Measurements from ENCODE around the gene ZNF324. TPM values are rescaled to one million over a fixed set of nuclear protein-coding genes. Genes with fewer than 3 reads are reported as not detected.

ZNF324 gene
- total and polyA plus RNA-seq, 2 of the 13 experiments (the other 11 are each of a cell fraction or from before 2014, with no cell fraction given) = 1.1 to 4.7 TPM

DNA sequence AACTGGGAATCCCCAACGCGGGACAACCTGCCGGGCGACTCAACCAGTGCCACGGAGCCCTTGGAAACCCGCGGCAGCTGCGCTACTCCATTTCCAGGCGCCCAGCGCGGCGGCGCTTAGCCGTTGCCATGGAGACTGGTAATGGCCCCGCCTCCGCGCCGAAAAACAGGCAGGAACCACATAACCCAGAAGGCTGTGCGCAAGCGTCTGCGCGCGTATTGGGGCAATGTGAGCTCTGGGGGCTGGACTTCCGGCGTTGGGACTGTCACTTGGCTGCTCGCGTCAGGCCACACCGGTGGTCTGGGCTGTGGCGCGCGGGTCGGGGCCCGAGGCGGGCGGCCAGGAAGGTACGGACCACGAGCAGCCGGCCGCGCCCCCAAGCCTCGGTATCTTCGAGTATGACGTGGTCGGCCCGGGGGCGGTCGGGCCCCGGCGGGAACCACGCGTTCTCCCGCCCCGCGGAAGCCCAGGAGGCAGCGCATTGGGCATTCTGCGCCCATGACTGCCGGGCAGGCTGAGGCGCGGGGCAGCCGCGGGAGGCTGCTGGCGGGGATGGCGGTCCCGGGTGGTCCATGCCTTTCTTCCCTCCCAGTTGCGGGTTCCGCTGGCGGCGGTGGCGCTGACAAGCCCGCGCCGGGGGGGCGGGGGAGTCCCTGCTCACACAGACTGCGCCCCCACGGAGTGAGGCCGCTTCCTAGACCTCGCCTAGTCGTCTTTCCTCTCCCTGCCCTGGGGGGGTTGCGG is 15.3 kb upstream of the ZNF324 start, which contains the start of gene ZNF324B (continued):
- TF ChIP-seq DPF2 (CRISPR knock-in tag; IDR thresholded peaks at IDR 0.05; ENCODE audit: borderline replicate concordance, low read depth) = no peak
- no peak for TF ChIP-seq ZNF83 (CRISPR knock-in tag; IDR thresholded peaks at IDR 0.05; ENCODE audit: borderline replicate concordance)
- TF ChIP-seq ZNF34 (CRISPR knock-in tag; IDR thresholded peaks at IDR 0.05; ENCODE audit: borderline replicate concordance) = peak; percentile 62; the same call in 1 of the 2 replicates
- TF ChIP-seq MBNL3 (CRISPR knock-in tag; conservative IDR thresholded peaks at IDR 0.05) = no peak
- TF ChIP-seq ZFX (CRISPR knock-in tag; IDR thresholded peaks at IDR 0.05; ENCODE audit: low read depth) = peak; percentile 78
- TF ChIP-seq CHCHD3 (CRISPR knock-in tag; IDR thresholded peaks at IDR 0.05) = no peak
- TF ChIP-seq SPEN (CRISPR knock-in tag; IDR thresholded peaks at IDR 0.05; ENCODE audit: low read depth) = peak; percentile 57; the same call in 1 of the 2 replicates
- TF ChIP-seq ZNF614 (CRISPR knock-in tag; IDR thresholded peaks at IDR 0.05; ENCODE audit: borderline replicate concordance) = no peak
- TF ChIP-seq, protein P1, sequence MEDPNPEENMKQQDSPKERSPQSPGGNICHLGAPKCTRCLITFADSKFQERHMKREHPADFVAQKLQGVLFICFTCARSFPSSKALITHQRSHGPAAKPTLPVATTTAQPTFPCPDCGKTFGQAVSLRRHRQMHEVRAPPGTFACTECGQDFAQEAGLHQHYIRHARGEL (CRISPR knock-in tag; IDR thresholded peaks at IDR 0.05) = no peak
- TF ChIP-seq ZSCAN29 (CRISPR knock-in tag; conservative IDR thresholded peaks at IDR 0.05) = no peak
- TF ChIP-seq, protein P2, sequence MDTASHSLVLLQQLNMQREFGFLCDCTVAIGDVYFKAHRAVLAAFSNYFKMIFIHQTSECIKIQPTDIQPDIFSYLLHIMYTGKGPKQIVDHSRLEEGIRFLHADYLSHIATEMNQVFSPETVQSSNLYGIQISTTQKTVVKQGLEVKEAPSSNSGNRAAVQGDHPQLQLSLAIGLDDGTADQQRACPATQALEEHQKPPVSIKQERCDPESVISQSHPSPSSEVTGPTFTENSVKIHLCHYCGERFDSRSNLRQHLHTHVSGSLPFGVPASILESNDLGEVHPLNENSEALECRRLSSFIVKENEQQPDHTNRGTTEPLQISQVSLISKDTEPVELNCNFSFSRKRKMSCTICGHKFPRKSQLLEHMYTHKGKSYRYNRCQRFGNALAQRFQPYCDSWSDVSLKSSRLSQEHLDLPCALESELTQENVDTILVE (CRISPR knock-in tag; IDR thresholded peaks at IDR 0.05) = no peak
- 0 out of 2 replicates have a peak, but pooled peaks have one; percentile 36 for TF ChIP-seq ZNF335 (CRISPR knock-in tag; IDR thresholded peaks at IDR 0.05)
- peak; percentile 47; the same call in 1 of the 2 replicates for TF ChIP-seq PCBP1 (IDR thresholded peaks at IDR 0.05; ENCODE audit: borderline replicate concordance, low read depth, low read length)
- TF ChIP-seq ZNF883 (CRISPR knock-in tag; IDR thresholded peaks at IDR 0.05; ENCODE audit: not compliant biosample characterization) = no peak
- TF ChIP-seq ZMYM4 (CRISPR knock-in tag; IDR thresholded peaks at IDR 0.05) = no peak
- TF ChIP-seq, protein P3, sequence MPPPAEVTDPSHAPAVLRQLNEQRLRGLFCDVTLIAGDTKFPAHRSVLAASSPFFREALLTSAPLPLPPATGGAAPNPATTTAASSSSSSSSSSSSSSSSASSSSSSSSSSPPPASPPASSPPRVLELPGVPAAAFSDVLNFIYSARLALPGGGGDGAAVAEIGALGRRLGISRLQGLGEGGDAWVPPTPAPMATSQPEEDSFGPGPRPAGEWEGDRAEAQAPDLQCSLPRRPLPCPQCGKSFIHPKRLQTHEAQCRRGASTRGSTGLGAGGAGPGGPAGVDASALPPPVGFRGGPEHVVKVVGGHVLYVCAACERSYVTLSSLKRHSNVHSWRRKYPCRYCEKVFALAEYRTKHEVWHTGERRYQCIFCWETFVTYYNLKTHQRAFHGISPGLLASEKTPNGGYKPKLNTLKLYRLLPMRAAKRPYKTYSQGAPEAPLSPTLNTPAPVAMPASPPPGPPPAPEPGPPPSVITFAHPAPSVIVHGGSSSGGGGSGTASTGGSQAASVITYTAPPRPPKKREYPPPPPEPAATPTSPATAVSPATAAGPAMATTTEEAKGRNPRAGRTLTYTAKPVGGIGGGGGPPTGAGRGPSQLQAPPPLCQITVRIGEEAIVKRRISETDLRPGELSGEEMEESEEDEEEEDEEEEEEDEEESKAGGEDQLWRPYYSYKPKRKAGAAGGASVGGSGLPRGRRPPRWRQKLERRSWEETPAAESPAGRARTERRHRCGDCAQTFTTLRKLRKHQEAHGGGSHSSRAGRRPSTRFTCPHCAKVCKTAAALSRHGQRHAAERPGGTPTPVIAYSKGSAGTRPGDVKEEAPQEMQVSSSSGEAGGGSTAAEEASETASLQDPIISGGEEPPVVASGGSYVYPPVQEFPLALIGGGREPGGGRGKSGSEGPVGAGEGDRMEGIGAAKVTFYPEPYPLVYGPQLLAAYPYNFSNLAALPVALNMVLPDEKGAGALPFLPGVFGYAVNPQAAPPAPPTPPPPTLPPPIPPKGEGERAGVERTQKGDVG (CRISPR knock-in tag; IDR thresholded peaks at IDR 0.05; ENCODE audit: borderline replicate concordance) = no peak
- TF ChIP-seq ADNP (CRISPR knock-in tag; IDR thresholded peaks at IDR 0.05) = no peak
- peak; percentile 91 for TF ChIP-seq GABPA (IDR thresholded peaks at IDR 0.05; ENCODE audit: low read depth, low read length)
- TF ChIP-seq GABPA (CRISPR knock-in tag; IDR thresholded peaks at IDR 0.05; ENCODE audit: low read depth) = peak; percentile 96
- no peak for TF ChIP-seq NKX3-1 (CRISPR knock-in tag; IDR thresholded peaks at IDR 0.05)
- TF ChIP-seq ZNF446 (CRISPR knock-in tag; IDR thresholded peaks at IDR 0.05) = no peak
- TF ChIP-seq ARNT2 (CRISPR knock-in tag; IDR thresholded peaks at IDR 0.05; ENCODE audit: low read depth) = no peak
- no peak for TF ChIP-seq ZNF615 (CRISPR knock-in tag; IDR thresholded peaks at IDR 0.05; ENCODE audit: borderline replicate concordance)
- TF ChIP-seq YY1 (IDR thresholded peaks at IDR 0.05; ENCODE audit: insufficient read depth, insufficient replicate concordance, low read depth, low read length) = peak; percentile 71
- no peak for TF ChIP-seq PRPF4 (IDR thresholded peaks at IDR 0.05; ENCODE audit: low read depth, low read length, poor library complexity, severe bottlenecking)
